ENCODE data around the gene FMN1.

Gene FMN1

GRCh38 chr15:32802286-32802936 lies 392.1 kb downstream of the FMN1 start:
- DNase-seq, result no peak

GRCh38 chr15:32799936-32800535 lies 394.5 kb downstream of the FMN1 start:
- DNase-seq, result no peak

- no peak for DNase-seq
These were observed 397.7 kb downstream of the FMN1 start for GRCh38 chr15:32796856-32797255.

GRCh38 chr15:32794973-32795372 lies 399.5 kb downstream of the FMN1 start:
- DNase-seq, result no peak

GRCh38 chr15:32792436-32792835 lies 402.1 kb downstream of the FMN1 start:
- no peak for DNase-seq

- no peak for DNase-seq
These were observed 404.0 kb downstream of the FMN1 start for GRCh38 chr15:32790352-32790999.

- no peak for DNase-seq
These were observed 406.6 kb downstream of the FMN1 start for GRCh38 chr15:32787949-32788348.

- no peak for DNase-seq
These were observed 407.6 kb downstream of the FMN1 start for GRCh38 chr15:32786906-32787305.

GRCh38 chr15:32784581-32784980 lies 409.9 kb downstream of the FMN1 start:
- DNase-seq, result no peak

GRCh38 chr15:32781781-32782180 lies 412.7 kb downstream of the FMN1 start:
- DNase-seq, result no peak

GRCh38 chr15:32778391-32779176 lies 415.9 kb downstream of the FMN1 start:
- no peak for DNase-seq

- DNase-seq, result no peak
These were observed 419.4 kb downstream of the FMN1 start for GRCh38 chr15:32775103-32775502.

- DNase-seq, result no peak
These were observed 420.5 kb downstream of the FMN1 start for GRCh38 chr15:32774022-32774421.

- no peak for DNase-seq
These were observed 427.3 kb downstream of the FMN1 start for GRCh38 chr15:32767236-32767635.

- no peak for DNase-seq
These were observed 428.4 kb downstream of the FMN1 start for GRCh38 chr15:32766101-32766500.

GRCh38 chr15:32765236-32765635 lies 429.3 kb downstream of the FMN1 start:
- no peak for DNase-seq

GRCh38 chr15:32763295-32763694 lies 431.2 kb downstream of the FMN1 start:
- DNase-seq, result no peak

GRCh38 chr15:32757426-32757825 lies 437.1 kb downstream of the FMN1 start:
- DNase-seq, result no peak

- DNase-seq, result no peak
These were observed 443.5 kb downstream of the FMN1 start for GRCh38 chr15:32750979-32751378.

GRCh38 chr15:32747921-32748342 lies 446.6 kb downstream of the FMN1 start:
- no peak for DNase-seq

- no peak for DNase-seq
These were observed 448.2 kb downstream of the FMN1 start for GRCh38 chr15:32746116-32746857.

GRCh38 chr15:32743411-32744140 lies 450.9 kb downstream of the FMN1 start:
- no peak for DNase-seq

Measured in CD4-positive, alpha-beta T cell treated with Interleukin-4 for 1 hour (primary cell).